GM18868 (cell line): ENCODE data around the gene RELA.
"Not testable (repeated sequence)": the region's sequence is repeated elsewhere in the genome, so short reads cannot be mapped to it uniquely, and the experiment has no call there.

ENCODE experiments used
- ATAC-seq: cut with Tn5 transposase; IDR thresholded peaks from one replicate; pipeline ENCODE4 v1.9.1; 2021; ENCODE audit warnings: mild to moderate bottlenecking, moderate library complexity; ENCODE audit not compliant: unreplicated experiment

RELA gene

DNA sequence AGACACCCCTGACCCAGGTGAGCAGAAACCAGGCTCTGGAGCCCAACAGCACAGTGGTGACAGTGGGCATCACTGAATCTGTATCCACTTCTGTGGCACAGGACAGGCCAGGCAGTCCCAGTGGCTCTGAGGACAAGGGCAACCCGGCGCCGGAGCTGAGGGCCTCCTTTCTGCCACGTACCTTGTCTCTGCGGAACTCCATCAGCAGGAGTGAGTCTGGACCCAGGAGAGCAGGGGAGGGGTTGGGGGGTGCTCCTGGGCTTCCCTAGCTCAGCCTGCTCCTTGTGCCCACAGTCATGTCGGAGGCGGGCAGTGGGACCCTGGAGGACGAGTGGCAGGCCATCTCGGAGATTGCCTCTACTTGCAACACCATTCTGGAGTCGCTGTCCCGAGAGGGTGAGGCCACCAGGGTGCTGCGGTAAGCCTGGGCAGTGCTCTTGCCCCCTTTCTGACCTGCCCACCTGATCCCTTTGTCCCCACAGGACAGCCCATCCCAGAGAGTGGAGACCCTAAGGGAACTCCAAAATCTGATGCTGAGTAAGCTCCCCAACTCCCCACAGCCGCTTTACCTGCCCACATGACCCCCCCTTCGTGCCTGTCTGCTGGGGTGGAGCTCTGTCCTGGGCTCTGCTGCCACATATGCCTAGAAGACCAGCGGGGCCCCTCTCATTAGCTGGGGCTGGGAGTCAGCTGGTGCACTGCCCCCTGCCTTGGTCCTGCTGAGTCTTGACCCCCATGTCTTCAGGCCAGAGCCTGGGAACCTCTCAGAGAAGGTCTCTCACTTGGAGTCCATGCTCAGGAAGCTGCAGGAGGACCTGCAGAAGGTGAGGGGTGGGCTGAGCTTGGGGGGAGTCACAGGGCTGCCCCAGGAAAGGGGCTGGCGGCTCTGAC, 12.8 kb downstream of the RELA start:
- ATAC-seq: no peak

DNA sequence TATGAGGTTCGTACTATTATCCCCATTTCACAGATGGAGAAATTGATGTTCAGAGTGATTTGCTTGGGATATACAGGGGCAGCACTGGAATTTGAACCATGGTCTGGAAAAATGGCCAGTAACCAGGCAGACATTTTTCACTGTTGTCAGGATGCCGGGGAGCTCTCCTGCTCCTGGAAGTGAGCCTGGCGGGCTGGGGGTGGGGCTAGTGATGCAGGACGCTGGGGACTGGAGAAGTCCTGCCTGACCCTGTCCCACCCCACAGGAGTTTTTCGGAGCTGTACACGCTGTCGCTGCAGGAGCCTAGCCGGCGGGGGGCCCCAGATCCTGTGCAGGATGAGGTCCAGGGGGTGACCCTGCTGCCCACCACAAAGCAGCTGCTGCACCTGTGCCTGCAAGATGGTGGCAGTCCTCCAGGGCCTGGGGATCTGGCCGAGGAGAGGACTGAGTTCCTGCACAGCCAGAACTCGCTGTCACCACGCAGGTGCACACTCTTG, 13.7 kb downstream of the RELA start:
- no peak for ATAC-seq

DNA sequence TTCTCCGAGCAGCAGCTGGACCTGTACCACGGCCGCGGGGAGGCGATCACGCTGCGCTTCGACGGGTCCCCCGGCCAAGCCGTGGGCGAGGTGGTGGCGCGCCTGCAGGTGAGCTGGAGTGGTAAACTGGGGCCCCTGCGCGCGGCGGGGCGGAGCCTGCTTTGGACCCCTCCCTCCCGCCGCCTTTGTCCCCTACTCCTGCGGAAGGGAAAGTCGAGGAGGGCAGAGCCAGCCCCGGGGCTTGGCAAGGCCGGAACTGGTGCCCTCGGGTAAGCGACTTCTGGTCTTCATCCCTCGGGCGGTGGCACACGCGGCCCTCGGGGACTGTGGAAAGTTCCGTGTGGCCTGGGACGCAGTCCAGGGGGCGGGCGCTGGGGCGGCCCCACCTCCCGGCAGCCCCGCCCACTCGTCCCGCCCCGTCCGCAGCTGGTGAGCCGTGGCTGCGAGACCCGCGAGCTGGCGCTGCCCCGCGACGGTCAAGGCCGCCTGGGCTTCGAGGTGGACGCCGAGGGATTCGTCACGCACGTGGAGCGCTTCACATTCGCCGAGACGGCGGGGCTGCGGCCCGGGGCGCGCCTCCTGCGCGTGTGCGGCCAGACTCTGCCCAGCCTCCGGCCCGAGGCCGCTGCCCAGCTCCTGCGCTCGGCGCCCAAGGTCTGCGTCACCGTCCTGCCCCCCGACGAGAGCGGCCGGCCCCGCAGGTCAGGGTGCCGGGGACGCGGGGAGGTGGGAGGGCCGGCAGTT, 15.6 kb downstream of the RELA start:
- ATAC-seq: no peak

DNA sequence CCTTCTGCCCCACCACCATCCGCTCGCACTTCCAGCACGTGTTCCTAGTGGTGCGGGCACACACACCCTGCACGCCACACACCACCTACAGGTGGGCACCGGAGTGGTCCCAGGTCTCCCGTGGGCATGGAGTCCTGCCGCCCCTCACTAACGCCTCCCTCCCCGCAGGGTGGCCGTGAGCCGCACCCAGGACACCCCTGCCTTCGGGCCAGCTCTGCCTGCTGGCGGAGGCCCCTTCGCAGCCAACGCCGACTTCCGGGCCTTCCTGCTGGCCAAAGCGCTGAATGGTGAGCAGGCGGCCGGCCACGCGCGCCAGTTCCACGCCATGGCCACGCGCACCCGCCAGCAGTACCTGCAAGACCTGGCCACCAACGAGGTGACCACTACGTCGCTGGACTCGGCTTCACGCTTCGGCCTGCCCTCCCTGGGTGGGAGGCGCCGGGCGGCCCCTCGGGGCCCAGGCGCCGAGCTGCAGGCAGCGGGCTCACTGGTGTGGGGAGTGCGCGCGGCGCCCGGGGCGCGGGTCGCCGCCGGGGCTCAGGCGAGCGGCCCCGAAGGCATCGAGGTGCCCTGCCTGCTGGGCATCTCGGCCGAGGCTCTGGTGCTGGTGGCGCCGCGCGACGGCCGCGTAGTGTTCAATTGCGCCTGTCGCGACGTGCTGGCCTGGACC, 16.3 kb downstream of the RELA start:
- ATAC-seq: no peak

DNA sequence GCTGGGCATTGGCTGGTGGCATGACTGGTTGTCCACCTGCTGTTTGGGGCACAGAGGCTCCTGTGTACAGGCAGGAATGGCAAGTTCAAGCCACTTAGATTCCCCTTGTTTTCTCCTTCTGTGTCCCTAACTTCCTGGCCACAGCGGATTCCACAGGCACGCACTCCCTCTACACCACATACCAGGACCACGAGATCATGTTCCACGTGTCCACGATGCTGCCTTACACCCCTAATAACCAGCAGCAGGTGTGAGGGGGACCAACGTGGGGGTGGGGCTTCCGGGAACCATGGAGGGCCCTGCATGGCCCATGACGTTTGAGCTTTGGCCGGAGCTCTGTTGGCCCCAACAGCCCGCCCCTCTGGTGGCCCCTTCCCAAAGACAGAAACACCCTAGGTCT, 17.0 kb downstream of the RELA start:
- ATAC-seq: no peak

DNA sequence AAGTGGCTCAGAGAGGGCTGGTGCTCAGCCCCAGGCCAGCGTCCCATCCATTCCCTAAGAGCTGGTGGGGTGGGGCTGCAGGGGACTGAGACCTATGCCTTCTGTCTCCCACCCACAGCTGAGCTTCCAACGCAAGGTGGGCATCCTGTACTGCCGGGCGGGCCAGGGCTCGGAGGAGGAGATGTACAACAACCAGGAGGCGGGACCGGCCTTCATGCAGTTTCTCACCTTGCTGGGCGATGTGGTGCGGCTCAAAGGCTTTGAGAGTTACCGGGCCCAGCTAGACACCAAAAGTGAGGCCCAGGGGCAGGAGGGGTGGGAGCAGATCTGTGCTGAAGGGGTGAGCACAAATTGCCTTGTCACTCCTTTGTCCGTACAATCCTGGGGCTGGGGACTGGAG, 17.9 kb downstream of the RELA start:
- no peak for ATAC-seq

GRCh38 chr11:65643971-65644370, 18.7 kb downstream of the RELA start:
- ATAC-seq: no peak

- ATAC-seq: no peak
These were observed 20.6 kb downstream of the RELA start for GRCh38 chr11:65642014-65642671.

DNA sequence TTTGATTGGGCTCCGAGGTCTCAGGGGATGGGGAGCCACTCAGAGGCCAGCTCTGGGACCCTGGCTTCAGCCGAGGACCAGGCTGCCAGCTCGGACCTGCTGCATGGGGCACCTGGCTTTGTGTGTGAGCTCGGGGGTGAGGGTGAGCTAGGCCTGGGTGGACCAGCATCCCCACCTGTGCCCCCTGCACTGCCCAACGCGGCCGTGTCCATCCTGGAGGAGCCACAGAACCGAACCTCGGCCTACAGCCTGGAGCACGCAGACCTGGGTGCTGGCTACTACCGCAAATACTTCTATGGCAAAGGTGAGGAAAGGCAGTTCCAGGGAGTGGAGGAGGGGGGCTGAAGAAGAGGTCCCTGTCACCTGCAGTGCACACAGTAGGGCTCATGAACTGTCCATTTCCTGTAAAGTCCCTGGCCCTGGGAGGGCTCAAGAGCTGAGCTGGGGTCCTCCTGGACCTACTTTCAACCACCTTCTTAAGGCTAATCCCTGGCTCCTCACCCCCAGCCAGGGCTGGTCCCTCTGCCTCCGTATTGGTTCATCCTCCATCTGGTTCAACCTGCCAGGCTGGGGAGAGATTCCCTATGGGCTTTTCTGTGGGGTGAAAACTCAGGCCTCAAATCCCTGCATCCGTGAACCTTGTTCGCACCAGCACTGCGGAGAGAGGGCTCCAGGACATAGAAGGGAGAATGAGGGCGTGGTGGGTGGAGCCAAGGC, 21.3 kb downstream of the RELA start:
- ATAC-seq: no peak

DNA sequence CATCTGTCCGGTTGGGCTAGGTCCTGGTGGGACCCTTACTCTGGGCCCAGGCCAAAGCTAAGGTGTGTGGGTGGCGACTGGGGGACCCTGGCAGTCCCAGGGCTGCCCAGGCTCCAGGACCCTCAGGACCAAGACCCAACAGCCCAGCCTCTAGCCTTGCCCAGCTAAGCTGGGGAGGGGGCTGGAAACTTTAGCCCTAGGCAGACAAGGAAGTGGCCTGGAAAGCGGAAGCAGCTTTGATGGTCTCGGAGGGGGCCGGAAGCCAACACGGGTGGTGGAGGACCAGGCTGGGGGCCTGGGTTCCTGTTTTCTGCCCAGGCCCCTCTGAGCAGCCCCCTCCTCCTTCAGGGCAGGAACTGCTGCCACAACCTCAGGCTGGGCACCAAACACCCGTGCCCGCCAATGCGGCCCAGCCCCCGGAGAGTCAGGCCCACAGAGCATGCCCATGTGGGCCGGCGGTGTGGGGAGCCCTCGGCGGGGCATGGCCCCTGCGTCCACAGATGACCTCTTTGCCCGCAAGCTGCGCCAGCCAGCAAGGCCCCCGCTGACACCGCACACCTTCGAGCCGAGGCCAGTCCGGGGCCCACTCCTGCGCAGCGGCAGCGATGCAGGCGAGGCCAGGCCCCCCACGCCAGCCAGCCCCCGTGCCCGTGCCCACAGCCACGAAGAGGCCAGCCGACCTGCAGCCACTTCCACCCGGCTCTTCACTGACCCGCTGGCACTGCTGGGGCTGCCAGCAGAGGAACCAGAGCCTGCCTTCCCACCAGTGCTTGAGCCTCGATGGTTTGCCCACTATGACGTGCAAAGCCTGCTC, 22.0 kb downstream of the RELA start:
- ATAC-seq: no peak

DNA sequence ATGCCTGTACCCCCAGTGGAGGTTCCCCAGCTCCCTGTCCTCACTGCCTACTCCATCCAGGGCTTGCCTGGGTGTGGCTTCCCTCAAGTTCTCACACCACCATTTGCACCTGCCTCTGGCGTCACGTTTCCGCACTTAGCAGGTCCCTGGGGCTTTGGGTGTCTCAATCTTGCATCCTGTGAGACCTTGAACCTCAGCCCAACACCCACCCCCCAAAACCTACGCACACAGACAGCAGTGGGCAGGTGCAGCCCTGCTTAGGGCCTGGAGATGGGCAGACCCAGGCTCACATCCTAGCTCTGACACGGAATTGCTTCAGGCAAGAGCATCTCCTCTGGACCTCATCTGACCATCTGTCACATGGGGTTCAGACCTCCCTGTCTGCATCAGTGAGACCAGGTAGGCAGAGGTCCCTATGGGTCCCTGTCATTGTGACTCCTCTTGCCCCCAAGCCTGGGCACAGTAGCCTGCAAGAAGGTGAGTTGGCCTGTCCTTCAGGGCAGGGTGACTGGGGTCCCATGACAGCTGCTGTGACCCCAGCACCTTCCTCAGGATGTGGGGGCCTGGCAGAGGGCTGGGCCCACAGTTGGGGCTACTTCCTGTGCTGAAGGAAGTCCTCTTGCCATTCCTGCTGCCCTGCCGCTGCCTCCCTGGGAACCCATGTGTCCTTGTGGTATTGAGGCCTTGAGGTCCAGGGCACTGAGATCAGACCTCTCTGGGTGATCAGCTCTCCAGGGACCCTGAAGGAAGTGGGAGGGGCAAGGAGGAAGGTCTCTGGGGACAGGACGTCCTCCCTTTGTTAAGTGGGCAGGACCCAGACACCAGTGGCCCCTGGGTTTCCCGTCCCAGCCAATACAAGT, 22.9 kb downstream of the RELA start:
- ATAC-seq: no peak

DNA sequence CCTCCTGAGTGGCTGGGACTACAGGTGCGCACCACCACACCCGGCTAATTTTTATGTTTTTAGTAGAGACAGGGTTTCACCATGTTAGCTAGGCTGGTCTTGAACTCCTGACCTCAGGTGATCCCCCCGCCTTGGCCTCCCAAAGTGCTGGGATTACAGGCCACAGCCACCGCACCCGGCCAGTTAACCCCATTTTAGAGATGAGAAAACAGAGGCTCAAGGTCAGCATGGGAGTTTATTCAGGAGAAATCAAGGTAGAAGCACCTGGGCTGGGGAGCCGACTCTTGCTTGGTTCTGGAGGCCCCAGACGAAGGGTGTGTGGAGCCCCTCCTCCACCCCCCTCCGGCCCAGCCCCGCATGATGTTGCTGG, 23.5 kb downstream of the RELA start:
- ATAC-seq: not testable (repeated sequence)

DNA sequence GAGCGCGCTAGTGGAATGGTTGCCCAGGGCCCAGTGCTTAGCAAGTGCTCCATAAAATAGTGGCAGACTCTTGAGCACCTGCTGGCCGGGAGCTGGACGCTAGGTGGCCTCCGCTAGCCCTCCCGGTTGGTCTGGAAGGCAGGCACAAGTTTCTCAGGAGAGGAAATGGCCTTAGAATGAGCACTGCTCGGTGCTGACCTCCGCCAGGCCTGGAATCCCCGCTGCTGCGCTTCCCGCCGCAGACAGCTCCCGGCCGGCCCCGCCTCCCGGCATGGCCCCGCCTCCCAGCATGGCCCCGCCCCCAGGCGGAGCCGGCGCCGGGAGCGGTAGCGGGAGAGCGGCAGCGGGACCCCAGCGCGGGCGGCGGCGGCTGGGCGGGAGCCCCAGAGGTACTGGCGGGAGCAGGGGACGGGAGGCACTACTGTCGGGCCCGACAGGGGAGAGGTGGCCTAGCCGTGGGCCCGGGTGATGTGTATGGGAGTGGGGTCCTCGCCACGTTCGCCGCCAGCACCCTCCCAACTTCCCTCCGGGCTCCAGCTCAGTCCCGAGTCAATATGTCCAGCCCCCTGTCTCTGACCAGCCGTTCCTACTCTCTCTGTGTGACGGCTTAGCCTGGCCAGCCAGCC, 24.8 kb downstream of the RELA start, which contains the start of gene SIPA1:
Gene SIPA1 (plus strand): TSS at position 308 of the 626 bp plus-strand sequence. CDS start 2,821 bp downstream, outside the sequence.
- ATAC-seq: peak; percentile 57

DNA sequence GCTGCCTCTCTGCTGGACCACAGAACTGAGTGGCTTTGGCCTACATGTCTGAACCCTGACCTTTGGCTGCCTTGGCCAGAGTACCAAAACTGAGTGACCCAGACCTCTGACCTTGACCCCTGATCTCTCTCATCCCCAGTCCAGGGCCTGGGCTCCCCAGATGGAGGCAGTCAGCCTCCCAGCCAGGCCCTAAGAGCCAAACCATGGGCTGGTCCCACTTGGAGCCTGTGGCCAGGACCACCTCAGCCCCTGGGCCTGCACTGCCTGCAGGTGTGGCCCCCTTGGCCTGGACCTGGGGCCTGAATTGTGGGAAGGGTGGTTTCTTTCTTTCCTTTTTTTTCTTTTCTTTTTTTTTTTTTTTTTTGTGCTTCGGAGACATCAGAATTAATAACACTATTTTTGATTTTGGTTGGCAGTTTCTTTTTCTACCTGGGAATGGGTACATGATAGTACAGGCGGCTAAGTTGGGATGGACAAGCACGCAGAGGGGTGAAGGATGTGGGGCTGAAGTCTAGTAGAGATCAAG, 25.6 kb downstream of the RELA start:
- ATAC-seq: no peak

DNA sequence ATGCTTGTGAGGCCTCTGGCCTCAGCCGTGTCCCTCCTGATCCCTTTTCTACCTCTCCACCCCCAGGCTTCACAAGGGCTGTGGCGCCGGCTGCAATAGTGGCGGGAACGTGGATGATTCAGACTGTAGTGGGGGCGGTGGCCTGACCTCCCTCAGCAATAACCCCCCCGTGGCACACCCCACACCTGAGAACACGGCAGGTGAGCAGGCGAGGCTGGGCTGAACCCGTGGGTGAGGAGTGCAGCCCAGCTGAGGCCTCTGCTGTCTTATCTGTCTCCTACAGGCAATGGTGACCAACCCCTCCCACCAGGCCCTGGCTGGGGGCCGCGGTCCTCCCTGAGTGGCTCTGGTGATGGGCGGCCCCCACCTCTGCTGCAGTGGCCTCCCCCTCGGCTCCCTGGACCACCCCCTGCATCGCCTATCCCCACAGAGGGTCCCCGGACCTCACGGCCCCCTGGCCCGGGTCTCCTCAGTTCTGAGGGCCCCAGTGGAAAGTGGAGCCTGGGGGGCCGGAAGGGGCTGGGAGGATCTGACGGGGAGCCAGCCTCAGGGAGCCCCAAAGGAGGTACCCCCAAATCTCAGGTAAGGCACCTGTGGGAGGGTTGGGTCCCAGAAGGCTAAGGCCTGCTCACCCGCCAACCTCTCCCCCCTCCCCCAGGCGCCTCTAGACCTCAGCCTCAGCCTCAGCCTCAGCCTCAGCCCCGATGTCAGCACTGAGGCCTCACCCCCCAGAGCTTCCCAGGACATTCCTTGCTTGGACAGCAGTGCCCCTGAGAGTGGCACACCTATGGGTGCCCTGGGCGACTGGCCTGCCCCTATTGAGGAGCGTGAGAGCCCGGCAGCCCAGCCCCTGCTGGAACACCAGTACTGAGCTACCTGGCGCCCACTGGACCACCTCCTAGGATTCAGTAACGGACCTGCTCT, 26.3 kb downstream of the RELA start:
- ATAC-seq: no peak

DNA sequence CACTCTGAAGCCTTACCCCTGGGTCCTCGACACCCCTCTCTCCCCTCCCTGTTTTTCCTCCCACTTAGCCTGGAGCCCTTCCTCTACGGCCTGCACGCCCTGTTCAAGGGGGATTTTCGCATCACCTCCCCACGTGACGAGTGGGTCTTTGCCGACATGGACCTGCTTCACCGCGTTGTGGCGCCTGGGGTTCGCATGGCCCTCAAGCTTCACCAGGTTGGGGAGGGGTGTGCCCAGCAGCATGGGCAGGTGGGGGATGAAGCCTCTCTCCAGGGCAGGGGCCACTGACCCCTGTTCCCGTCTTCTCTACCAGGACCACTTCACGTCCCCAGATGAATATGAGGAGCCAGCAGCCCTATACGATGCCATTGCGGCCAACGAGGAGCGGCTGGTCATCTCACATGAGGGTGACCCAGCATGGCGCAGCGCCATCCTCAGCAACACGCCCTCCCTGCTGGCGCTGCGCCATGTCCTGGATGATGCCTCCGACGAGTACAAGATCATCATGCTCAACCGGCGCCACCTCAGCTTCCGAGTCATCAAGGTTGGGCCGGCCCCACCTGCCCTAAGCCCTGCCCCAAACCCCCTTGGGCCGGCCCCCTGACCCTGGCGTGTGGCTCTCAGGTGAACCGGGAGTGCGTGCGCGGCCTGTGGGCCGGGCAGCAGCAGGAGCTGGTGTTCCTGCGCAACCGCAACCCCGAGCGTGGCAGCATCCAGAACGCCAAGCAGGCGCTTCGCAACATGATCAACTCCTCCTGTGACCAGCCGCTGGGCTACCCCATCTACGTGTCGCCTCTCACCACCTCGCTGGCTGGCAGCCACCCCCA, 27.6 kb downstream of the RELA start:
- no peak for ATAC-seq
